Stimulated activated CD8-positive, alpha-beta memory T cell treated with anti-CD3 and anti-CD28 coated beads, Interleukin-4, amount 100 ng/mL, for 48 hours (primary cell): ENCODE results near the gene LRRTM4.
"Not testable (repeated sequence)": the region's sequence is repeated elsewhere in the genome, so short reads cannot be mapped to it uniquely, and the experiment has no call there.

ENCODE experiments used
- DNase-seq: peaks from one replicate; pipeline ENCODE4 v3.0.0-alpha.2; 2020

Gene LRRTM4

GRCh38 chr2:77309725-77310124 is 212.5 kb downstream of the LRRTM4 start:
- DNase-seq = no peak

GRCh38 chr2:77301441-77301840 is 220.7 kb downstream of the LRRTM4 start:
- DNase-seq = no peak

- DNase-seq = no peak
Measured at GRCh38 chr2:77296791-77297190, 225.4 kb downstream of the LRRTM4 start.

- DNase-seq = no peak
Measured at GRCh38 chr2:77294474-77294873, 227.7 kb downstream of the LRRTM4 start.

- DNase-seq = no peak
Measured at GRCh38 chr2:77284353-77284752, 237.8 kb downstream of the LRRTM4 start.

- no peak for DNase-seq
Measured at GRCh38 chr2:77271262-77271661, 250.9 kb downstream of the LRRTM4 start.

GRCh38 chr2:77270433-77270832 is 251.7 kb downstream of the LRRTM4 start:
- no peak for DNase-seq

GRCh38 chr2:77268626-77269025 is 253.6 kb downstream of the LRRTM4 start:
- DNase-seq = no peak

- no peak for DNase-seq
Measured at GRCh38 chr2:77232909-77233425, 289.2 kb downstream of the LRRTM4 start.

- DNase-seq = no peak
Measured at GRCh38 chr2:77228391-77228790, 293.8 kb downstream of the LRRTM4 start.

GRCh38 chr2:77210725-77211124 is 311.5 kb downstream of the LRRTM4 start:
- DNase-seq = no peak

- DNase-seq = no peak
Measured at GRCh38 chr2:77207331-77207730, 314.8 kb downstream of the LRRTM4 start.

GRCh38 chr2:77201755-77202154 is 320.4 kb downstream of the LRRTM4 start:
- DNase-seq = no peak

- DNase-seq = no peak
Measured at GRCh38 chr2:77199411-77199810, 322.8 kb downstream of the LRRTM4 start.

- no peak for DNase-seq
Measured at GRCh38 chr2:77193858-77194448, 328.2 kb downstream of the LRRTM4 start.

- DNase-seq = no peak
Measured at GRCh38 chr2:77192811-77193289, 329.3 kb downstream of the LRRTM4 start.

- DNase-seq = no peak
Measured at GRCh38 chr2:77191665-77192064, 330.5 kb downstream of the LRRTM4 start.

GRCh38 chr2:77190721-77191346 is 331.3 kb downstream of the LRRTM4 start:
- DNase-seq = no peak

GRCh38 chr2:77185052-77185451 is 337.1 kb downstream of the LRRTM4 start:
- no peak for DNase-seq

GRCh38 chr2:77179297-77179696 is 342.9 kb downstream of the LRRTM4 start:
- DNase-seq = no peak

- DNase-seq = not testable (repeated sequence)
Measured at GRCh38 chr2:77175266-77175780, 346.9 kb downstream of the LRRTM4 start.

- DNase-seq = no peak
Measured at GRCh38 chr2:77169426-77169825, 352.8 kb downstream of the LRRTM4 start.

GRCh38 chr2:77164021-77164420 is 358.2 kb downstream of the LRRTM4 start:
- not testable (repeated sequence) for DNase-seq

GRCh38 chr2:77161009-77161408 is 361.2 kb downstream of the LRRTM4 start:
- DNase-seq = no peak
